ENCODE measurements around the gene PLD1.
"Not testable (repeated sequence)": the region's sequence is repeated elsewhere in the genome, so short reads cannot be mapped to it uniquely, and the experiment has no call there.

Gene PLD1

DNA sequence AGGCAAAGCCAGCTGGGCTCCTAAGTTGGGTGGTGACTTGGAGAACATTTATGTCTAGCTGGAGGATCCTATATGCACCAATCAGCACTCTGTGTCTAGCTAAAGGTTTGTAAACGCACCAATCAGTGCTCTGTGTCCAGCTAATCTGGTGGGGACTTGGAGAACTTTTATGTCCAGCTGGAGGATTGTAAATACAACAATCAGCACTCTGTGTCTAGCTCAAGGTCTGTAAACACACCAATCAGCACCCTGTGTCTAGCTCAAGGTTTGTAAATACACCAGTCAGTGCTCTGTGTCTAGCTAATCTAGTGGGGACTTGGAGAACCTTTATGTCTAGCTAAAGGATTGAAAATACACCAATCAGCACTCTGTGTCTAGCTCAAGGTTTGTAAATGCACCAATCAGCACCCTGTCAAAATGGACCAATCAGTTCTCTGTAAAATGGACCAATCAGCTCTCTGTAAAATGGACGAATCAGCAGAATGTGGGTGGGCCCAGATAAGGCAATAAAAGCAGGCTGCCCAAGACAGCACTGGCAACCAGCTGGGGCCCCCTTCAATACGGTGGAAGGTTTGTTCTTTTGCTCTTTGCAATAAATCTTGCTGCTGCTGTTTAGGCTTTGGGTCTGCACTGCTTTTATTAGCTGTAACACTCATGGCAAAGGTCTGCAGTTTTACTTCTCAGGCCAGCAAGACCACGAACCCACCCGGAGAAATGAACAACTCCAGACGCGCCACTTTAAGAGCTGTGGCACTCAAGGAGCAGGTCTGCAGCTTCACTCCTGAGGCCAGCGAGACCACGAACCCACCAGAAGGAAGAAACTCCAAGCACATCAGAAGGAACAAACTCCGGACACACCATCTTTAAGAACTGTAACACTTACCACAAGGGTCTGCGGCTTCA lies 63.7 kb downstream of the PLD1 start:
- DNase-seq (ENCODE audit: low read depth, low spot score), result not testable (repeated sequence)

DNA sequence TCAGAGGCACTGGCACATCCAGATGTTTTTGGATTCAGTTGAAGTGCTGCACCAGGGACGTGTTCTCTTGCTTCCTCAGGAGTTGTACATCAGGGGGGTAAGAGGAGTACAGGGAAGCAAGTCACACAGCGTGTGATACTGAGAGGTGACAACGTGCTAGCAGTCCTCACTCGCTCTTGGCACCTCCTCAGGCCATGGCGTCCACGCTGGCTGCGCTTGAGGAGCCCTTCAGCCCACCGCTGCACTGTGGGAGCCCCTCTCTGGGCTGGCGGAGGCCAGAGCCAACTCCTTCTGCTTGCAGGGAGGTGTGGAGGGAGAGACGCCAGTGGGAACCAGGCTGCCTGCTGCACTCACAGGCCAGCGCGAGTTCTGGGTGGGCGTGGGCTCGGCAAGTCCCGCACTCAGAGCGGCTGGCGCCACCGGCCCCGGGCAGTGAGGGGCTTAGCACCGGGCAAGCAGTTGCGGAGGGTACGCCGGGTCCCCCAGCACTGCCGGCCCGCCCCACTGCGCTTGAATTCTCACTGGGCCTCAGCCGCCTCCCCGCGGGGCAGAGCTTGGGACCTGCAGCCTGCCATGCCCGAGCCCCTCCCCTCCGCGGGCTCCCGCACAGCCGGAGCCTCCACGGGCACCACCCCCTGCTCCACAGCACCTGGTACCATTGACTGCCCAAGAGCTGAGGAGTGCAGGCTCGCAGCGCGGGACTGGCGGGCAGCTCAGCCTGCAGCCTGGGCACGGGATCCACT lies 64.5 kb downstream of the PLD1 start:
- DNase-seq (ENCODE audit: low read depth, low spot score), result no peak

DNA sequence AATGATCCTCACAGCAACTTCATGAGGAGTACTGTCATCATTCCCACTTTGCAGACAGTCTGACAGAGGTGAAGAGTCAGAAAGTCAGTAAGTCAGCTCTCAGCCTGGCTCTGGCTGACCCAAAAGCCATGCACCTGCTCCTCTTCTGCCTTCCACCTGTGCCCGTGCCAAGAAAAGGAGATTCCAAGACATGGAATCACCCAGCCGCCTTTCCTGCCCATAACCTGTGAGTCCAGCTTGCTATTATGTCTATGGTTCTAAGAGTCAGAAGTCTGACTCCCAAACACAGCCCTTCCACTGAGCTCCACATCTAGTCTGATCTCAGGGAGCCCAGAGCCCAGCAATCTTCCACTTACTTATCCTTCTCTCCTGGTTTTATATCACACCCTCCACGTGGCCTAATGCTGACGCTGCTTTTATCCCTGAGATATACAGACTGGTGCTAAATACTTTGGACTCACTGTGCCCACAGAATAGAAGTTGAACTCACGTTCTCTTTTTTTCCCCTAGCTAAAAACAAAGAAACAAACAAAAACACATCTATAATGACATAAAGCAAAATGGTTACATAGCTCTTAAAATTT lies 66.0 kb downstream of the PLD1 start:
- no peak for DNase-seq (ENCODE audit: low read depth, low spot score)

DNA sequence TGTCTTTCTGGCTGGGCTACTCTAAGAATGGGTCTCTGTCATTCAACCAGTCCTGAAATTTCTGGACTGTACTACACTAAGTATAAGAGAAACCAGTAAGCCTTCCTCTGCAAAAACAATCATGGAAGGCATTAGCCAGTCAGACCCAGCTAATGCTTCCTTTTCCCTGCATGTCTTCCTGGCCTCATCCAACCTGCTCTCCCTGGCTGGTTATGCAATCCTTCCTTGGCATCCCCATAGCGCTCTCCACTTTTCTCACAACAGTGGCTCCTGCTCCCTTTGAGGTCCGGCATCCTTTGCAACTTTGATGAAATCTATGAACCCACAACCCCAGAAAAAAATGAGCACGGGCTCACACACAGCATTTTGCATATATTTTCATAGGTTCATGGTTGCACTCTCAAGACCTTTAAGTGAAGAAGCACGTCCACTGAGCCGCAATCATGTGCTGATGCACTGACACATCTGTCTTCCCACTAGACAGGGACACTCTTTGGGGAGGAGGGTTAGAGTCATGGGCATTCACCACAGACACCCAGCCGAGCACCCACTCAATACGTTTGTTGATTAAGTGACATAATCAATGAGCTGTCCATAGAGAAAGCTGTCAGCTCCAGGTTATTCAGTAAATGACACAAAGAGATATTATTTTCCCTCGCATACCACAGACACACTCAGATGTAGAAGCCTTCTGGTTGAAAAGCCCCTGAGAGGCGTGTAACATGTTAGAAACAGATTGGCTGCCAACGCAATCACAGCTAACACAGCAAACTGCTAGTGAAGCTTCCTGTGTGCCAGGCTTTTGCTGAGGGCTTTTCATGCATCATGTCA lies 66.7 kb downstream of the PLD1 start:
- DNase-seq (ENCODE audit: low read depth, low spot score), result no peak

GRCh38 chr3:171741377-171741776 lies 68.9 kb downstream of the PLD1 start:
- no peak for DNase-seq (ENCODE audit: low read depth, low spot score)

DNA sequence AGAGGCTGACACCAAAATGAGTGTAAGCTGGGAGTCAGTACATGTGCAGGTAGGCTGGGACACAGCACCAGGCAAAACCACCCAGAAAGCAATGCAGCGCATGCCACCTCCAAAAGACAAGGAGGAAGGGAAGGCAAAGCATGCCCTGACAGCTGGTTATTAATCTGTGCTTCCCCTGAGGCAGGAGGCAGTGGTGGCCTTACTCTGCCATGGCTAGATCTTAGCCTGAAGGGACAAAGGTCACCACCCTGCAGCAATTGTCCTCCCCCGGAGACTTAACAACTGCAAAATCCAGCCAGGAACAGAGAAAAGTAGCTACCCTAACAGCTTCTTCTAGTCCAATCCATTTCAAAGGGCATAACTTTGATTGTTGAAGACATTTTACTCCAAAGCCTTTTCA lies 73.7 kb downstream of the PLD1 start:
- DNase-seq (ENCODE audit: low read depth, low spot score), result no peak

DNA sequence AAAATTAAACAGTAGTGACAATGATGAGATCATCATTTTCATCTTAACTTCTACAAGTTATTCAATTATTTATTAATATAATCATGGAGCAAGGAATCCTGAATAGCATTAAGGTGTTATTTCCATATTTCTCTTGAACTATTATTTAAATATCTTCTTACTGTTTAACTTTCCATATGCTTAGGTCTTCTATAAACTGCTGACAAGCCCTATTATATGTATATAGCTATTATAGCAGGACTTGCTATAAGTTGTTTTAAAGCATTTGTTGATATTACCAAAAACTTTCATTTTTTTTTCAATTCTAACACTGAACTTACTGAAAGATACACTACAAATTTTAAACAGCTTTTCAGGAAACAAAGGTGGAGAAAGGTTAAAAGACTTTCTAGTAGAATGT lies 76.7 kb downstream of the PLD1 start:
- no peak for DNase-seq (ENCODE audit: low read depth, low spot score)

DNA sequence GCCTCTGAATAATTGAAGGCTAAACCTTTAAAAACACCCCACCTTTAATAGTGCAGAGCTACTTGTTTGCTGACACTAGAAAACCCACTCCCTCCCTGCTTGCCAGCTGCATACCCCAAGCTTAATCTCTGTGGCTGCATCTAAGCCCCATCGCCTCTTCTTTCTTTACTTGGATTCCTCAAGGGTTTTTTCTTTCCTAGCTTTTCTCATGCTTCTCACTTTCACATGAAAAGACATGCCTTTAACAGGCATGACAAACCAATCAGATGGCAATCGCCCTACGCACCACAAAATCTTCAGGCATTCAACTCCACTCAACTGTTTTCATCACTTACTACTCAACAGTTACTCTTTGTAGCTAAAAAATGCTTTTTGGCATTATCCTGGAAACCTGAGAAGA lies 77.5 kb downstream of the PLD1 start:
- no peak for DNase-seq (ENCODE audit: low read depth, low spot score)

DNA sequence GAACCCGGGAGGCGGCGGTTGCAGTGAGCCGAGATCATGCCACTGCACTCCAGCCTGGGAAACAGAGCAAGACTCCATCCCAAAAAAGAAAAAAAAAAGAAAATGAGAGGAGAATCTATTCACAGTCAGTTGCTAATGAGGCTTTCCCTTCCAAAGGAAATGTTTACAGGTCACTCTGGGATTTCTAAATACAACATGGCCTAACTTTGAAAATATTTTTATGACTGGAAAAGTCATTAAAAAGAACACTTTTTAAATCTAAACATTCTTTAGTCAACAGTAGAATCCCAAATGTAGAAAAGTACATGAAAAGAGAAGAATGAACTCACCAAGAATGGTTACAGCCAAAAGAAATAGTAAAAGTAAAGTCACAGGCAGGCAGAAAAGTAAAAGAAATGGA lies 78.6 kb downstream of the PLD1 start:
- no peak for DNase-seq (ENCODE audit: low read depth, low spot score)

- DNase-seq (ENCODE audit: low read depth, low spot score), result no peak
Observed at GRCh38 chr3:171729452-171730334, 80.6 kb downstream of the PLD1 start.

GRCh38 chr3:171727288-171727687 lies 83.0 kb downstream of the PLD1 start:
- DNase-seq (ENCODE audit: low read depth, low spot score), result no peak

DNA sequence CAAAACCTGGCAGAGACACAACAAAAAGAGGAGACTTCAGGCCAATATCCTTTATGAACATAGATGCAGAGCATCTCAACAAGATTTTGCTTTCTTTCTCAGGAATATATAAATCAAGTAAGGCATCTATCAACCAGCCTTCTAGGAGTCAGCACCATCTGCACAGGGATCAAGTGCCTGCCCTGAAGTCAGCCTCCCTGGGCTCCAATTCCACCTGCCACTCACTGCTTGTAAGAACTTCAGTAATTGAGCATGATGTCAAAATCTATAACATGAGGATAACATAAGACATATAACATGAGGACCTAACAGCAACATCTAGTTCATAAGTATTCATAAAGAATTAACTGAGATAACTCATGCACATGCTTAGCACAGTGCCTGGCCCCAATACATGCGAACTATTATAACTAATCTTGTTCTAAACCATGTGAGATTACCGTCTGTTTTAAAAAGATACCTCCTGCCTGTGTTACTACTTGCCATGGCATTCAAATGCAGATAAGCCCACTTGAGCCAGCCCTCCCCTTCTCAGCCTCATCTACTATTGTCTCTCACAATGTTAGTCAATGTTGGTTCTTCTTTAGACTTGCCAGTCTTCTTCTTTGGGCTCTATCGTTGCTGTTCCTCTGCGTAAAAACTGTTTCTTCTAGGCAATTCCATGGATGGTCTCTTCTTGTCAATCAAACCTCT lies 91.6 kb downstream of the PLD1 start:
- no peak for DNase-seq (ENCODE audit: low read depth, low spot score)

DNA sequence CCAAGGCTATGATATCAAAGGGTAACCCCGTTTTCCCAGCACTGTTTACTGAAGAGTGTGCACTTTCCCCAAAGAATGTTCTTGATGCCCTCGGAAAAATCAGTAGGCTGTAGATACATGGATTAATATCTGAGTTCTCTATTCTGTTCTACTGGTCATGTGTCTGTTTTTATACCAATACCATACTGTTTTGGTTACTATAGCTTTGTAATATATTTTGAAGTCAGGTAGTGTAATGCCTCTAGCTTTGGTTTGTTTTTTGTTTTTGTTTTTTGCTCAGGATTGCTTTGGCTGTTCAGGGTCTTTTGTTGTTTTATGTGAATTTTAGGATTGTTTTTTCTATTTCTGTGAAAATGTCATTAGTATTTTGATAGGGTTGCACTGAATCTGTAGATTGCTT lies 95.1 kb downstream of the PLD1 start:
- no peak for DNase-seq (ENCODE audit: low read depth, low spot score)

GRCh38 chr3:171712171-171712938 lies 97.9 kb downstream of the PLD1 start:
- DNase-seq (ENCODE audit: low read depth, low spot score), result no peak

DNA sequence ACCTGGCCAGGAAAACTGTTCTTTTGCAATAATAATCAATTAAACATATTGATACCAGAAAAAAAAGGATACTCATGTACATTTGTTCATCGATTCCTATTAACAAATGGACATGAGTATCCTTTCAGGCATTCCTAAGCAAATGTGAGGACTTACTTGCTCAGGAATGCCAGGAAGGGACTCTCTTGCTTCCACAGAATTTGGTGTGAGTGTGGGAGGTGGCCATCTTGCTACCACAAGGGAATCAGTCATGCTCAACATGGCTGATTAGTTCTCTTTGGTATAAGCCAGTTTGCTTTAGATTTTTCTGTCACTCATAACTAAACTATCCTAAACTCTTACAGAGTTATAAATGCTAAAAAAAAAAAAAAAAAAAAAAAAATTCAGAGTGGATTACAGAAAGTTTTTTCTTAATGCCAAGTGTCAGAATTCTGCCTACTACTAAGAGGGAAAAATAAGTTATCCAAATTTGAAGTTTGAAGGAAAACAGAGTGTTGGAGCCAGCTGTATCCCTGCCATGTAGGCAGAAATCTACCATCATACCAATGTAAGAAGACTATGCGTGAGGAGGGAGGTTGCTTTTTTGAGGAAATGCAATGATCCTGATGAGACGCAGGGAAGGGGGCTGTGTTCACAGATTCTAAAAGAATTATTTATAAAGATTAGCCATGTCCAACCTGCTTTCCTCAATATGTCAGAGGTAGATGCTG lies 98.7 kb downstream of the PLD1 start:
- no peak for DNase-seq (ENCODE audit: low read depth, low spot score)

GRCh38 chr3:171710359-171710758 lies 99.9 kb downstream of the PLD1 start:
- DNase-seq (ENCODE audit: low read depth, low spot score), result no peak

- DNase-seq (ENCODE audit: low read depth, low spot score), result no peak
Observed at GRCh38 chr3:171704814-171705213, 105.5 kb downstream of the PLD1 start.

DNA sequence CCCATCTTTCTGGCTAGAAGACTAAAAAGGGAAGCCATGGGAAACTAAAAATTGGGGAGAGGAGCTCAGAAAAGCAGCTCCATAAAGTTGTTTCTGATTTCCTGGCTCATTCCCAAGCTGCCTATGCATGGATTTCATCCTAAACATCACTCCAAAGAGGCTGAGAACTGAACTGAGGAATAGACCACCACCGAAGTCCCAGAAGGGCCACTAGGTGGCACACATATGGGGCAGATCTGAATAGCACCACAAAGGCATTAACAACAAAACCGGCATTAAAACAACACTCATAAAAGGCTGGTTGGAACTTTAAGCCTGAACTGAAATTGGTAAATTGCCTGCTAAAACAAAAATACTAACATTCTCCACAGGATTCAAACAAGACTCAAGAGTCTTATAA lies 106.3 kb downstream of the PLD1 start:
- no peak for DNase-seq (ENCODE audit: low read depth, low spot score)

- no peak for DNase-seq (ENCODE audit: low read depth, low spot score)
Observed at GRCh38 chr3:171703144-171703543, 107.1 kb downstream of the PLD1 start.

All from brain pericyte (primary cell).